ENCODE results near the gene ADGRL3. TPM values are rescaled to one million over a fixed set of nuclear protein-coding genes. Genes with fewer than 3 reads are reported as not detected.

The ADGRL3 gene
- total RNA-seq, 1 experiment from 2014 or later, result not detected

DNA sequence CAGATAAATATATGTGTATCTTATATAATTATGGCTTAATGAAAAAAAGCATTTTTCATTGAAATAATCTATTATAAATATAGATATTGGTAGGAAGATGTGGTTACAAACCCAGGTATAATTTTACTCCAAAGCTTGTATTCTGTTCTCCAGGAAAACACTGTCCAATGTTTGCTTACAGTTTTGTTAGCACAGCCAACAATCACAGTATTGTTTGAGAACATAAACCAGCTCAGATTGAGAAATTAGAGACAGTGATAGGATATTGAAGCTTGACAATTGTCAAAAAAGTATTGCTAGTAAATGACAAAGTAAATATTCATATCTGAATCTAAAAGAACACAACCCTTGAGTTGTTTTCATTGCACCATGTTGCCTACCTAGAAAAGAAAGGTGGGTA, 228.8 kb downstream of the ADGRL3 start:
- H3K79me2 ChIP-seq (ENCODE audit: low read length), result no peaks in the 10 kb centered on the region
- no peaks in the 10 kb centered on the region for H3K36me3 ChIP-seq (ENCODE audit: insufficient read depth, low read length)
- H3K9me2 ChIP-seq (replicated peaks; ENCODE audit: insufficient read depth, low read length), result no peaks in the 10 kb centered on the region
- H2AFZ ChIP-seq (ENCODE audit: low read length), result no peak overlapping the region
- H4K20me1 ChIP-seq (ENCODE audit: insufficient read depth, low read depth, low read length), result no peaks in the 10 kb centered on the region
- H3K9ac ChIP-seq (ENCODE audit: low read length), result no peak overlapping the region
- H3K4me1 ChIP-seq (ENCODE audit: low read length), result no peaks in the 10 kb centered on the region
- no peaks in the 10 kb centered on the region for H3K27me3 ChIP-seq (ENCODE audit: low read length)
- no peak overlapping the region for H3K4me2 ChIP-seq (ENCODE audit: low read depth, low read length, poor library complexity, severe bottlenecking)
- peaks cover 12% of the 10 kb centered on the region for H3K9me3 ChIP-seq (ENCODE audit: low read length)
- no peak for DNase-seq
- no peak overlapping the region for H3K27ac ChIP-seq (ENCODE audit: low read length)
- no peak overlapping the region for H3K4me3 ChIP-seq (ENCODE audit: low read length)

DNA sequence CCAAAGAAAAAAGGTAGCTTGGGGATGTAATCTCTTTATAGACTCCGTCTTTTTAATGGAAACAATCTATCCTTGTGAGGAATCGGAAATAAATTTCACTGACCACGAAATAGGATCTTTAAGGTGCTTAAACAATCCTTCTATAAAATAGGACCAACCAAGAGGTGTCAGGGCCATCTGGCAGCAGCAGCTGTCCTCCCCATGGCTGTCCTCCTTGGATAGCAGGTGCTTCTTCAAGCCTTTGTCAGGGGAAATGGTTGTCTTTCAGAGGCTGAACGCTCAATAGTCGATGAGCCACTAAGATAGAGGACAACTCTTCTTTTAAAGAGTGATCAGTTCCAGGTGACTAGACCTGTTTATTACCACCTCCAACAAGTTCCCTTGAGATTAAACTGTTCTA, 231.0 kb downstream of the ADGRL3 start:
- Histone ChIP-seq H3K4me2 (ENCODE audit: low read depth, low read length, poor library complexity, severe bottlenecking) (no peak overlapping the region), H3K9me3 (ENCODE audit: low read length) (peaks cover 18% of the 10 kb centered on the region), H3K79me2 (ENCODE audit: low read length) (no peaks in the 10 kb centered on the region), H2AFZ (ENCODE audit: low read length) (no peak overlapping the region), H4K20me1 (ENCODE audit: insufficient read depth, low read depth, low read length) (no peaks in the 10 kb centered on the region), H3K4me3 (ENCODE audit: low read length) (no peak overlapping the region), H3K9ac (ENCODE audit: low read length) (no peak overlapping the region), H3K9me2 (replicated peaks; ENCODE audit: insufficient read depth, low read length) (no peaks in the 10 kb centered on the region), H3K27me3 (ENCODE audit: low read length) (no peaks in the 10 kb centered on the region), H3K4me1 (ENCODE audit: low read length) (no peaks in the 10 kb centered on the region), H3K36me3 (ENCODE audit: insufficient read depth, low read length) (no peaks in the 10 kb centered on the region), H3K27ac (ENCODE audit: low read length) (no peak overlapping the region)
- no peak for DNase-seq

- Histone ChIP-seq H3K79me2 (ENCODE audit: low read length) (no peaks in the 10 kb centered on the region), H3K36me3 (ENCODE audit: insufficient read depth, low read length) (no peaks in the 10 kb centered on the region)
Observed at GRCh38 chr4:61437923-61438322, 237.8 kb downstream of the ADGRL3 start.

DNA sequence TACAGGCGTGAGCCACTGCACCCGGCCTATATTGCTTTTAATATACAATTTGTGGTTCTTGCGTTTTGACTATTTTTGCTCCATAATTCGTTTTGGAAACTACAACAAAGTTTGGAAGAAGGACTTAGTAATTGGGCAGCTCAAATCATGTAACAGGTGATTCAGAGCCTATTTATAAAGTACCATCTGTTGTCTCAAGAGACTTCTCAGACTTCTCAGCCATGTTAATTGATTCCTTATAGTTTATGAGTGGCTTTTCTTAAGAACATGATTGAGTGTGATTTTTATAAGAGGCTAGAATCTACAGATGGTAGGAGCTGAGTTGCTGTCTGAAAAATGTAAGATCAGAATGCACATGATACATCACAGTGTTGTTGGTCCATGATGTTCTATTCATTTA, 240.2 kb downstream of the ADGRL3 start:
- Histone ChIP-seq H3K9me3 (ENCODE audit: low read length) (peaks cover 17% of the 10 kb centered on the region), H3K27ac (ENCODE audit: low read length) (no peak overlapping the region), H3K9ac (ENCODE audit: low read length) (no peak overlapping the region), H2AFZ (ENCODE audit: low read length) (no peak overlapping the region), H3K36me3 (ENCODE audit: insufficient read depth, low read length) (no peaks in the 10 kb centered on the region), H3K4me2 (ENCODE audit: low read depth, low read length, poor library complexity, severe bottlenecking) (no peak overlapping the region), H3K27me3 (ENCODE audit: low read length) (no peaks in the 10 kb centered on the region), H3K4me1 (ENCODE audit: low read length) (no peaks in the 10 kb centered on the region), H3K9me2 (replicated peaks; ENCODE audit: insufficient read depth, low read length) (no peaks in the 10 kb centered on the region), H3K79me2 (ENCODE audit: low read length) (no peaks in the 10 kb centered on the region), H3K4me3 (ENCODE audit: low read length) (no peak overlapping the region), H4K20me1 (ENCODE audit: insufficient read depth, low read depth, low read length) (no peaks in the 10 kb centered on the region)
- DNase-seq, result no peak

More at GRCh38 chr4:61437923-61438322, 237.8 kb downstream of the ADGRL3 start:
- Histone ChIP-seq H3K9me3 (ENCODE audit: low read length) (peaks cover 17% of the 10 kb centered on the region), H4K20me1 (ENCODE audit: insufficient read depth, low read depth, low read length) (no peaks in the 10 kb centered on the region), H3K4me2 (ENCODE audit: low read depth, low read length, poor library complexity, severe bottlenecking) (no peak overlapping the region), H3K27ac (ENCODE audit: low read length) (no peak overlapping the region), H3K27me3 (ENCODE audit: low read length) (no peaks in the 10 kb centered on the region), H3K4me3 (ENCODE audit: low read length) (no peak overlapping the region), H3K9ac (ENCODE audit: low read length) (no peak overlapping the region), H3K9me2 (replicated peaks; ENCODE audit: insufficient read depth, low read length) (no peaks in the 10 kb centered on the region), H3K4me1 (ENCODE audit: low read length) (no peaks in the 10 kb centered on the region), H2AFZ (ENCODE audit: low read length) (no peak overlapping the region)
- DNase-seq, result no peak

- Histone ChIP-seq H3K4me2 (ENCODE audit: low read depth, low read length, poor library complexity, severe bottlenecking) (no peak overlapping the region), H3K4me1 (ENCODE audit: low read length) (no peaks in the 10 kb centered on the region), H3K9me3 (ENCODE audit: low read length) (peaks cover 18% of the 10 kb centered on the region), H3K9me2 (replicated peaks; ENCODE audit: insufficient read depth, low read length) (no peaks in the 10 kb centered on the region), H3K79me2 (ENCODE audit: low read length) (no peaks in the 10 kb centered on the region), H4K20me1 (ENCODE audit: insufficient read depth, low read depth, low read length) (no peaks in the 10 kb centered on the region), H3K27me3 (ENCODE audit: low read length) (no peaks in the 10 kb centered on the region), H3K36me3 (ENCODE audit: insufficient read depth, low read length) (no peaks in the 10 kb centered on the region), H2AFZ (ENCODE audit: low read length) (no peak overlapping the region), H3K4me3 (ENCODE audit: low read length) (no peak overlapping the region), H3K27ac (ENCODE audit: low read length) (no peak overlapping the region), H3K9ac (ENCODE audit: low read length) (no peak overlapping the region)
- DNase-seq, result no peak
Observed at GRCh38 chr4:61442936-61443335, 242.8 kb downstream of the ADGRL3 start.

DNA sequence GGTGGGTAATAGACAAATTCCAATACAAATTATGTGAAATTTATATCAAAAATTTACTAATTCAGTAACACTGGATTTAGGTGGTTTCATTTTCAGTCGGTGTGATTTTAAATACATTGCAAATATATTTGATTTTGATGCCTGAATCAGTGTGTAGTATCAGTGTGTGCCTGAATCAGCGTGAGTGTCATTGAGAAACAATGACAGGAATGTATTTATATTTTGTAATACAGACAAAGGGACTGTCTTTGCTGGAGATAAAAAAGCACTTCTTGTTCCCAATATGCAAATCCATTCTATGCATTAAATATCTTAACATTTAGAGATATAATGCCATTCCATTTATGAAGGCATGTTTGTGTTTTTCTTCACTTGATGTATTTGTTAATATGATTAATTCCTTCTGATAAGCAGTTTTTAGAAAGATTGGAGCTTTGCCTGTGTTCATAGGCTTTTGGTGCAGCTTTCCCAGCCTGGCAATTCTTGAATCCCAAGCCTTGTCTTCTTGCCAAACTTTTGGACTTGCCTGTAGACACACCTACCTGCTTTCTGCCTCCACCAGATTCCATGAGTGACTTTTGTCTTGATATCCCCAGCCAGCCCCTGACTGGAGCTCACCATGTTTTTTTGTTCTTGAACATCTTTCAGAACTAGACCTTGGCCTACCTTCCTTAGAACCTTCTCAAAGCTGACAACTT, 243.8 kb downstream of the ADGRL3 start:
- no peak for DNase-seq
- Histone ChIP-seq H3K27me3 (ENCODE audit: low read length) (no peaks in the 10 kb centered on the region), H3K79me2 (ENCODE audit: low read length) (no peaks in the 10 kb centered on the region), H3K9me2 (replicated peaks; ENCODE audit: insufficient read depth, low read length) (no peaks in the 10 kb centered on the region), H3K9ac (ENCODE audit: low read length) (no peak overlapping the region), H3K27ac (ENCODE audit: low read length) (no peak overlapping the region), H3K4me3 (ENCODE audit: low read length) (no peak overlapping the region), H3K4me2 (ENCODE audit: low read depth, low read length, poor library complexity, severe bottlenecking) (no peak overlapping the region), H3K36me3 (ENCODE audit: insufficient read depth, low read length) (no peaks in the 10 kb centered on the region), H2AFZ (ENCODE audit: low read length) (no peak overlapping the region), H3K9me3 (ENCODE audit: low read length) (peaks cover 17% of the 10 kb centered on the region), H3K4me1 (ENCODE audit: low read length) (no peaks in the 10 kb centered on the region), H4K20me1 (ENCODE audit: insufficient read depth, low read depth, low read length) (no peaks in the 10 kb centered on the region)

DNA sequence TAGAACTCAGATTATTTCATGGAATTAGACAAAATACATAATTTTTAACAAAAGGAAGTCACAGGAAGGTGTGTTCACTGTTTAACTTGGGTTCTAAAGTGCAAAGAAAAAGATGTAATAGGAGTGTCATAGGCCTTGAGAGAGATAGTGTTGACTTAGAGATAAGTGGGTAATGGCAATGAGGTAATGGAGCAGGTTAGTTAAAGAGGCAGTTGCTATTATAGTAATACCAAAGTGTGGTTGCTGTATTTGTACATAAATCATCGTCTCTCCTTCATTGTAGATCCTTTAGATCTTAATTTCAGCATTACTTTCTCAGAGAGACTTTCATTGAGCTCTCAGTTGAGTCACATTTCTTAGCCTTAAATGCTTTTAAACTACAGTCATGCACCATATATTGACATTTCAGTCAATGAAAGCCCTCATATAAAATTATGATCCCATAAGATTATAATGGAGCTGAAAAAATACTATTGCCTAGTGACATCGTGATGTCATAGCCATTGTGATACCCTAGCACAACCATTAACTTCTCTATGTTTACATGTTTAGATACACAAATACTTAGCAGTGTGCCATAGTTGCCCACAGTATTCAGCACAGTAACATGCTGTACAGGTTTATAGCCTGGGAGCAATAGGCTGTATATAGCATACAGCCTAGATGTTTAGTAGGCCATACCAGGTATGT, 245.4 kb downstream of the ADGRL3 start:
- Histone ChIP-seq H3K4me3 (ENCODE audit: low read length) (no peak overlapping the region), H3K27me3 (ENCODE audit: low read length) (no peaks in the 10 kb centered on the region), H3K27ac (ENCODE audit: low read length) (no peak overlapping the region), H3K9me2 (replicated peaks; ENCODE audit: insufficient read depth, low read length) (no peaks in the 10 kb centered on the region), H4K20me1 (ENCODE audit: insufficient read depth, low read depth, low read length) (no peaks in the 10 kb centered on the region), H3K4me2 (ENCODE audit: low read depth, low read length, poor library complexity, severe bottlenecking) (no peak overlapping the region), H3K36me3 (ENCODE audit: insufficient read depth, low read length) (no peaks in the 10 kb centered on the region), H3K9me3 (ENCODE audit: low read length) (peaks cover 17% of the 10 kb centered on the region), H3K4me1 (ENCODE audit: low read length) (no peaks in the 10 kb centered on the region), H2AFZ (ENCODE audit: low read length) (no peak overlapping the region), H3K9ac (ENCODE audit: low read length) (no peak overlapping the region), H3K79me2 (ENCODE audit: low read length) (no peaks in the 10 kb centered on the region)
- DNase-seq, result no peak

- Histone ChIP-seq H2AFZ (ENCODE audit: low read length) (no peak overlapping the region), H3K9me3 (ENCODE audit: low read length) (peaks cover 15% of the 10 kb centered on the region), H3K9me2 (replicated peaks; ENCODE audit: insufficient read depth, low read length) (no peaks in the 10 kb centered on the region), H3K79me2 (ENCODE audit: low read length) (no peaks in the 10 kb centered on the region), H3K36me3 (ENCODE audit: insufficient read depth, low read length) (no peaks in the 10 kb centered on the region), H3K4me1 (ENCODE audit: low read length) (no peaks in the 10 kb centered on the region), H4K20me1 (ENCODE audit: insufficient read depth, low read depth, low read length) (no peaks in the 10 kb centered on the region), H3K4me2 (ENCODE audit: low read depth, low read length, poor library complexity, severe bottlenecking) (no peak overlapping the region), H3K27me3 (ENCODE audit: low read length) (no peaks in the 10 kb centered on the region), H3K4me3 (ENCODE audit: low read length) (no peak overlapping the region), H3K27ac (ENCODE audit: low read length) (no peak overlapping the region), H3K9ac (ENCODE audit: low read length) (no peak overlapping the region)
- DNase-seq, result no peak
Observed at GRCh38 chr4:61446941-61447340, 246.8 kb downstream of the ADGRL3 start.
